ENCODE measurements around the gene ZBTB21.

- TF ChIP-seq, protein P1, sequence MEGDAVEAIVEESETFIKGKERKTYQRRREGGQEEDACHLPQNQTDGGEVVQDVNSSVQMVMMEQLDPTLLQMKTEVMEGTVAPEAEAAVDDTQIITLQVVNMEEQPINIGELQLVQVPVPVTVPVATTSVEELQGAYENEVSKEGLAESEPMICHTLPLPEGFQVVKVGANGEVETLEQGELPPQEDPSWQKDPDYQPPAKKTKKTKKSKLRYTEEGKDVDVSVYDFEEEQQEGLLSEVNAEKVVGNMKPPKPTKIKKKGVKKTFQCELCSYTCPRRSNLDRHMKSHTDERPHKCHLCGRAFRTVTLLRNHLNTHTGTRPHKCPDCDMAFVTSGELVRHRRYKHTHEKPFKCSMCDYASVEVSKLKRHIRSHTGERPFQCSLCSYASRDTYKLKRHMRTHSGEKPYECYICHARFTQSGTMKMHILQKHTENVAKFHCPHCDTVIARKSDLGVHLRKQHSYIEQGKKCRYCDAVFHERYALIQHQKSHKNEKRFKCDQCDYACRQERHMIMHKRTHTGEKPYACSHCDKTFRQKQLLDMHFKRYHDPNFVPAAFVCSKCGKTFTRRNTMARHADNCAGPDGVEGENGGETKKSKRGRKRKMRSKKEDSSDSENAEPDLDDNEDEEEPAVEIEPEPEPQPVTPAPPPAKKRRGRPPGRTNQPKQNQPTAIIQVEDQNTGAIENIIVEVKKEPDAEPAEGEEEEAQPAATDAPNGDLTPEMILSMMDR (IDR thresholded peaks at IDR 0.05 in 8 of 11, conservative IDR thresholded peaks at IDR 0.05 in 3 of 11) = no peak
- no peak for TF ChIP-seq POLR2AphosphoS5 (IDR thresholded peaks at IDR 0.05)
Observed at GRCh38 chr21:42019706-42020105, 9.5 kb upstream of the ZBTB21 start.

Data from spleen (tissue), 7 donors.